Muscle of leg (tissue), 11 donors: ENCODE data around the gene DGLUCY. TPM values are rescaled to one million over a fixed set of nuclear protein-coding genes. Genes with fewer than 3 reads are reported as not detected.
A peak's percentile ranks its signal among the peaks of the same experiment; 100 is the strongest.
"Not testable (repeated sequence)": the region's sequence is repeated elsewhere in the genome, so short reads cannot be mapped to it uniquely, and the experiment has no call there.

ENCODE experiments used
- DNase-seq: peaks from one replicate; pipeline ENCODE4 v3.0.0; 2013
- H3K27ac ChIP-seq: one replicate; pipeline ENCODE4 v1.5.1; 2013; ENCODE audit warnings: mild to moderate bottlenecking, low read length, control low read depth
- H3K27me3 ChIP-seq: one replicate; pipeline ENCODE4 v1.6.1; 2013; ENCODE audit warnings: low read length; ENCODE audit not compliant: control insufficient read depth, insufficient read depth
- H3K36me3 ChIP-seq: one replicate; pipeline ENCODE4 v1.6.1; 2013; ENCODE audit warnings: low read length; ENCODE audit not compliant: control insufficient read depth, insufficient read depth
- H3K4me1 ChIP-seq: one replicate; pipeline ENCODE4 v1.6.1; 2013; ENCODE audit warnings: low read length; ENCODE audit not compliant: control insufficient read depth, insufficient read depth
- H3K4me3 ChIP-seq: one replicate; pipeline ENCODE4 v1.5.1; 2013; ENCODE audit warnings: low read length, control low read depth
- H3K9me3 ChIP-seq: replicated peaks from 2 replicates; pipeline ENCODE4 v1.6.1; 2013; ENCODE audit warnings: low read depth, low read length; ENCODE audit not compliant: control insufficient read depth
- WGBS: methylation state at CpG from one replicate; pipeline ENCODE4 v1.1.5; 2013; ENCODE audit warnings: missing lambda C conversion rate; ENCODE audit not compliant: insufficient coverage; 5-methylcytosine and 5-hydroxymethylcytosine counted together
- polyA plus RNA-seq, 8 donors: library from polyadenylated mRNA; unstranded; fragments of 120-200 nt; gene quantifications; one replicate each; pipeline versions ENCODE4 v1.2.1 to v1.2.3, GENCODE V29; 2013; ENCODE audit warnings: inconsistent platforms in 1 of 8, low replicate concordance in 1 of 8; ENCODE audit not compliant: insufficient read length in 8 of 8, insufficient read depth in 1 of 8
- total RNA-seq: library from RNA; stranded (reverse); fragments of 120-200 nt; gene quantifications from one replicate; pipeline ENCODE4 v1.2.4, GENCODE V29; 2013

The DGLUCY gene
- total and polyA plus RNA-seq, 9 donors = 22.8 to 29.2 (median 25.9) TPM

- Histone ChIP-seq H3K27me3 (no peaks in the 10 kb centered on the region), H3K9me3 (no peaks in the 10 kb centered on the region), H3K4me1 (peaks cover 2% of the 10 kb centered on the region), H3K36me3 (peaks cover 47% of the 10 kb centered on the region), H3K4me3 (no peak overlapping the region), H3K27ac (no peak overlapping the region)
- no peak for DNase-seq
These were observed 83.8 kb downstream of the DGLUCY start for GRCh38 chr14:91197631-91198030.

- H3K4me3 ChIP-seq, DNase-seq, H3K4me1 ChIP-seq, H3K27me3 ChIP-seq, H3K27ac ChIP-seq, H3K9me3 ChIP-seq: not testable (repeated sequence)
- 95% methylated on average over 4 of the region's 6 CpGs for WGBS
- peaks cover 57% of the 10 kb centered on the region for H3K36me3 ChIP-seq
These were observed 86.9 kb downstream of the DGLUCY start for GRCh38 chr14:91200802-91201201.

GRCh38 chr14:91202234-91202974 lies 88.5 kb downstream of the DGLUCY start:
- WGBS = 72% methylated on average over 13 of the region's 15 CpGs
- peak; percentile 23 for DNase-seq
- no peaks in the 10 kb centered on the region for H3K27me3 ChIP-seq
- peaks cover 2% of the 10 kb centered on the region for H3K4me1 ChIP-seq
- H3K9me3 ChIP-seq = no peaks in the 10 kb centered on the region
- H3K36me3 ChIP-seq = peaks cover 50% of the 10 kb centered on the region
- H3K4me3 ChIP-seq = no peak overlapping the region
- peak overlapping the region; percentile 21 for H3K27ac ChIP-seq

- Histone ChIP-seq H3K9me3 (no peaks in the 10 kb centered on the region), H3K4me3 (no peak overlapping the region), H3K36me3 (peaks cover 41% of the 10 kb centered on the region), H3K4me1 (peaks cover 2% of the 10 kb centered on the region), H3K27ac (no peak overlapping the region), H3K27me3 (no peaks in the 10 kb centered on the region)
- no peak for DNase-seq
- WGBS = 95% methylated on average over 12 of the region's 14 CpGs
These were observed 90.8 kb downstream of the DGLUCY start for GRCh38 chr14:91204657-91205056.

GRCh38 chr14:91205459-91205858 lies 91.6 kb downstream of the DGLUCY start:
- H3K27ac ChIP-seq = no peak overlapping the region
- no peak for DNase-seq
- no peaks in the 10 kb centered on the region for H3K9me3 ChIP-seq
- no peak overlapping the region for H3K4me3 ChIP-seq
- no peaks in the 10 kb centered on the region for H3K27me3 ChIP-seq
- no CpG with 5 or more reads among the region's 7 CpGs for WGBS
- H3K36me3 ChIP-seq = peaks cover 43% of the 10 kb centered on the region
- peaks cover 2% of the 10 kb centered on the region for H3K4me1 ChIP-seq

- Histone ChIP-seq H3K4me3 (no peak overlapping the region), H3K9me3 (no peaks in the 10 kb centered on the region), H3K4me1 (peaks cover 2% of the 10 kb centered on the region), H3K27ac (no peak overlapping the region), H3K27me3 (no peaks in the 10 kb centered on the region), H3K36me3 (peaks cover 39% of the 10 kb centered on the region)
- no CpG with 5 or more reads among the region's 3 CpGs for WGBS
- no peak for DNase-seq
These were observed 93.1 kb downstream of the DGLUCY start for GRCh38 chr14:91207008-91207407.

- H3K27ac ChIP-seq = no peak overlapping the region
- no peaks in the 10 kb centered on the region for H3K9me3 ChIP-seq
- no peak for DNase-seq
- WGBS = no CpG with 5 or more reads among the region's 2 CpGs
- peaks cover 32% of the 10 kb centered on the region for H3K36me3 ChIP-seq
- no peak overlapping the region for H3K4me3 ChIP-seq
- no peaks in the 10 kb centered on the region for H3K27me3 ChIP-seq
- H3K4me1 ChIP-seq = no peaks in the 10 kb centered on the region
These were observed 97.1 kb downstream of the DGLUCY start for GRCh38 chr14:91211017-91211416.

GRCh38 chr14:91214306-91214705 lies 100.4 kb downstream of the DGLUCY start:
- WGBS = 82% methylated on average over 6 of the region's 6 CpGs
- Histone ChIP-seq H3K36me3 (peaks cover 39% of the 10 kb centered on the region), H3K4me1 (no peaks in the 10 kb centered on the region), H3K4me3 (no peak overlapping the region), H3K27ac (no peak overlapping the region), H3K27me3 (no peaks in the 10 kb centered on the region), H3K9me3 (no peaks in the 10 kb centered on the region)
- no peak for DNase-seq

GRCh38 chr14:91215381-91215780 lies 101.5 kb downstream of the DGLUCY start:
- Histone ChIP-seq H3K27ac (no peak overlapping the region), H3K27me3 (no peaks in the 10 kb centered on the region), H3K4me3 (no peak overlapping the region), H3K4me1 (no peaks in the 10 kb centered on the region), H3K36me3 (peaks cover 36% of the 10 kb centered on the region), H3K9me3 (no peaks in the 10 kb centered on the region)
- 93% methylated on average over 10 of the region's 10 CpGs for WGBS
- no peak for DNase-seq

GRCh38 chr14:91216731-91217226 lies 102.9 kb downstream of the DGLUCY start:
- no peak overlapping the region for H3K27ac ChIP-seq
- DNase-seq = no peak
- 88% methylated on average over 12 of the region's 13 CpGs for WGBS
- no peak overlapping the region for H3K4me3 ChIP-seq
- H3K27me3 ChIP-seq = no peaks in the 10 kb centered on the region
- peaks cover 39% of the 10 kb centered on the region for H3K36me3 ChIP-seq
- H3K4me1 ChIP-seq = no peaks in the 10 kb centered on the region
- H3K9me3 ChIP-seq = no peaks in the 10 kb centered on the region
